Ureter (tissue), 1 donor: ENCODE measurements around the gene RAI14. TPM values are rescaled to one million over a fixed set of nuclear protein-coding genes. Genes with fewer than 3 reads are reported as not detected.

ENCODE experiments used
- DNase-seq: peaks from one replicate; pipeline ENCODE4 v3.0.0-alpha.2; 2020; ENCODE audit warnings: low spot score
- total RNA-seq: library from RNA; stranded (reverse); gene quantifications from one replicate; pipeline ENCODE4 v1.2.4, GENCODE V29; 2023
- donor health status: DM: yes; HTN: yes; CAD: no.

RAI14 gene
- total RNA-seq, 1 donor from 2014 or later: 55.0 TPM

DNA sequence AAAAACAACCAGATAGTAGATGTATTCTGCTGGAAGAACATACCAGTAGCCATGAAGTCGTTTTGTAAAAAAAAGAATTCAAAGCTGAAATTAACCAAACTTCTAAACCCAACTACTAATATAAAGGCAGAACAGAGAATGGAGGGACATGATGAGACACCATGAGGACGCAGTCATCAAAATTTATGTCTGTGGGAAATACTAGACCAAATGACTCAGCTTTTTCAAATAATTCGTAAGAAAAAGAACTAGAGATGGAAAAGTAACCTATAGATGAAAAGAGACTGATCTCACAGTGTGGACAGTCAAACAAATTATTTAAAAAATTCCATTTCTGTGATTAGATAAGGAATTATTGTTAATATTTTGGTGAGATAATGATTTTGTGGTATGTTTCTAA lies 193.1 kb downstream of the RAI14 start:
- DNase-seq: no peak

DNA sequence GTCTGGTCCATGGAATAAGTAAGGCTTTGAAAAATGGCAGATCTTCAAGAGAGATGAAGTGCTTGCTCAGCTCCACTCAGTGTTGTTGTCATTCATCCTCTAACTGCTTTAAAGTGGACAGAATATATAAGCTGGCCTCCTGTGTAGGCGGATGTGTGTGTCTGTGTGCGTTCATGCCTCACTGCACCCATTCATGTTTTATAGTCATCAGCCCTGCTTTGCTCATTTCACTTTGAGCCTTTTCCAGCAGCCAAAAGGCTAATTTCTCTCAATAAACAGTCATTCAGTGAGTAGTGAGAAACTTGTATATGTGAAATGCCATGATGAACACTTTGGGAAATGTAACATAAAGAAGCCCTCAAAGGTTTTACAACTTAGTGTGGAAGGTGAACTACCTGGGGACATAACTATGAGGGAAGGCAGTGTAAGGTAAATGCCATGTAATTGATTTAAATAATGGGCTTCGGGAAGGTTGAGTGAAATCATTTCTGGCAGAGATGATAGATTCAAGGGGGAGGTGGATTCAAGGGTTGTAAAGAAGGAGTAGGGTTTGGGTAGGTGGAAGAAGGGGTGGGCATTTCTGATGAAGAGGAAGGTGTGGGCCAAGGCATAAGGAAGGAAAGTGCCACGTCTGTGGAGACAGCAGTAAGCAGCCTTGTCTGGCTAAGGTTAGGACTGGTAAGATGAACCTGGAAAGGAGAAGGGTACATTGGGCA lies 198.5 kb downstream of the RAI14 start:
- DNase-seq: no peak

DNA sequence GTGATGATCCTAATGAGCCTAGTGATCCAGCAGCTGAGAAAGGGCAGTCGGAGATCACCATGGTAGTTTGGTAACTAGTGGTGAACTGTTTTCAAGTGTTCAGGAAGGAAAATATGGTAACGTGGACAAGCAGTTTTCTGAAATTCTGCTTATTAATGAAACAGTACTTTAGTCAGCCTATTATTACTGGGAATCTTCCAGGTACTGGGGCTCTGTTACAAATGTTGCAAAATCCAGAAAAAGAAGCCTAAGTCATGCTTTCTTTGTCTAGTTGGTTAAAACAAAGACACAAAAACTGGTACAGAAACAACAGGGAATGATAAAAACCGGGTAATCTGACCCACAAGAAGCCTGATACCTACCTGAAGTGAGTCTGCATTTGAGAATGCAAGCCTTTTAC lies 201.0 kb downstream of the RAI14 start:
- no peak for DNase-seq

DNA sequence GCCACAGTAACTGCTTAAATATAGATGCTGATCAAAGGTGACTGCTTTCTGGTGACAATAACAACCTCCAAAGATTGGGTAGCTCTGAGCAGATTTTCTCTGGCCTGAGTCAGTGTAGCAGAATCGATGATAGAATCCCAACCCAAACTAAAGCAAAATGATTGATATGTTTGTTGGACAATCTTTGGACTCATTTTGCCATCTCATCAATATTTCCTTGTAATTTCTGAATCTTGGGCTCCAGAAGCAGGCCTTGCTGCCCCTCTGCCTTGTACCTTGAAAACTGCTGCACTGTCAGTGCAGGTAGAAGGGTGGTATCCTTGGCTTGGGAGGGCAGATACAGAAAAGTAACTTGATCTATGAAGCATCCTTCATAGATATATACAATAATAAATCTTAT lies 201.8 kb downstream of the RAI14 start:
- no peak for DNase-seq

DNA sequence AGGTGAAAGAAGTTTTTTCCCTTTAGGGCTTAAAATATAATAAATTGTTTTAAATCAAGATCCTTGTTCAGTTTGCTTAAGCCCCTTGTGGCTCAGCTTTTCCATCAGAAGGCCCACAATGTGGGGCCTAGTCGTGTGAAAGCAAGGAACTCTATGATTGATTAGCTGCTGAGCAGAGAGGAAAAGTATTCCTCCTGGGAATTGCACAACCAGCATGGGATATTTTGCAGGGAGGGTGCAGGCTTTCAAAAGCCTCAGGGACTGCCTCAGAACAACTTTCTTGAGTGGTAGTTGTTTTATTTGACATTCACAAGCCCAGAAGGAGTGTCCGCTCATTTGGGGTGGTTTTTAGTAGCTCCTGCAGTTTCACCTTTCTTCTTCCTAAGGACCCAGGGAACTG lies 202.7 kb downstream of the RAI14 start:
- DNase-seq: no peak

DNA sequence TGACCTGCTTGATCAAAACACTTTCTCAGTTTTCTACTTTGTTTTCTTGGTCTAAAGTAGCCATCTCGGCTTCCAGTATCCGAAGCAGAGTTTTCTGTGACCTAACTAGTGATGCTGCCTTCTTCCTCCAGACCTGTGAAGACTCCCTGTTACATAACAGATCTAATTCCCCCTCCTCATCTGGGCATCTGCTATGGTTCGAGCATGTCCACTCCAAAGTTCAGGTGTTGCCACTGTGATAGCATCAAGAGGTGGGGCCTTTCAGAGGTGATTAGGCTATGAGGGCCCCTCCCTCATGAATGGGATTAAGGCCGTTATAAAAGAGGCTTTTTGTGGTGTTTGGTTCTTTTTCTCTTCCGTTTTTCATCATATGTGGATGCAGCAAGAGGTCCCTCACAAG lies 203.1 kb downstream of the RAI14 start:
- DNase-seq: no peak

DNA sequence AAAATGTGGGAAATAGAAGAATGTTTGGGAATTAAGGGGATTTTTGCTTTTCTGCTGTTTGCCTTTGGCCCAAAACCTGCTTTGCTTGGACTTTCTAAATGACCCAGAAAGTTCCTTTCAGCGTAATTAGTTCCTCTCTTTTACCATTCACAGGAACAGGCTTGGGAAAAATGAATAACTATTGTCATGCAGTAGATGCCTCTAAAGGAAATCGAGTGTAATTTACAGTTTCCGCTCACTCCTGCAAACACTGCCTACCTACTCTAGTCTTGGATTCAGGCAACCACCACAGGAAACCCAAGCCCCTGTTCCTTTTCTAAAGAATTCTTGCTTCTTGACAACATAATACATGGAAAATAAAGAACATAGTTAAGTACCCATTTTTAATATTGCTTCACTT lies 207.8 kb downstream of the RAI14 start:
- DNase-seq: no peak

DNA sequence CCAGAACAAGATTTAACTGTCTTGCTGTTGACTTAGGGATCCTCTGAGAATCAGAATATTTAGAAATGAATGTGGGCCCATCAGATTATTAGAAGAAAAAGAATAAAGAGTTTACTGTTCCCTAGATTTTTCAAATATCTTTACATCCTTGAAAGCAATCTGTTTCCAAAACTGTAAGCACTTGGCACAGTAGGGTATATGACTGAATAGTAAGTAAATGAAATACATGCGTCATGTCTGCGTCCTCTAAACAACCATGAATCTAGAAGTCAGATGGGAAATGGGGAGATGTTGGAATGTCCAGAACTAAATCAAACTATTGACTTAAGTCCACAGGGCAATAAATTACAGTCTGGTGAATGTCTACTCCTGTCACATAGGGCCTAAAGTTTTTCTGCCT lies 209.0 kb downstream of the RAI14 start:
- no peak for DNase-seq

DNA sequence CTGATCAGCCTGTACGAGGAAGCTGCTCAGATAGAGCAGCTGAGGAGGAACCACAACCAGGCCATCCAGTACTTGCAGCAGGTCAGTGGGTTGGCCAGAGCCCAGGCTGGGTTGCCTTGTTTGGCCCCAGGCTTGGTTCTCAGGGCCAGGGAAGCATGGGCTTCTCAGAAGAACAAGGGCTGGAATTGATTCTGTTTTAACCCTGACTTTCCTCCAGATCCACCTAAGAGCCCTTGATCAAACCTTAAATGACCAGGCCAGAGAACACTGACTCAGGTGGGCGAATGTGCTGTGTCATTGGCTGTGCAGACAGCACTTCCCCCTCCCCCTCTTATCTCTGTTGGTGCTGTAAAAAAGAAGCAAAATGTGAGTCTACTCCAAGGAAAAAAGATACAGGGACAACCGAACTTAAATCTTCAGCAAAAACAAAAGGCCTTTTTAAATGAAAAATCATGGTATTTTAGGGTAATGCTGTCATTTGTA lies 210.9 kb downstream of the RAI14 start:
- DNase-seq: peak; percentile 44

DNA sequence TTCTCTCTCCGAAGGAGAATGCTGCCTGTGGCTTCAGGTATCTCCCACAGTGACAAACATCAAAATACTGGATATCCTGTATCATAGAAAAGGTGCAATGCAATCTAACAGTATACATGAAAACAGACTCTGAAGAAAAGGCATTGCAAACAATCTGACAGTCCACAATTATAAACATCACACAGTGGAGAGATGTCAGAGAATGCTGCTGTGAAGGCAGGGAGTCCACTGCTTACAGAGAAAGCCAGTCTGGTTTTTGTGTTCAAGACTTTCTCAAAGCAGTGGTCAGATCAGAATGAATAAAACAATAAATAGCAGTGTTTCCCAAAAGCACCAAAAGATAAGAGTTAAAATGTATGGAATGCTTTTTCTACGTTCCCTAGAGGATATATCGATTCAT lies 211.5 kb downstream of the RAI14 start:
- DNase-seq: no peak

DNA sequence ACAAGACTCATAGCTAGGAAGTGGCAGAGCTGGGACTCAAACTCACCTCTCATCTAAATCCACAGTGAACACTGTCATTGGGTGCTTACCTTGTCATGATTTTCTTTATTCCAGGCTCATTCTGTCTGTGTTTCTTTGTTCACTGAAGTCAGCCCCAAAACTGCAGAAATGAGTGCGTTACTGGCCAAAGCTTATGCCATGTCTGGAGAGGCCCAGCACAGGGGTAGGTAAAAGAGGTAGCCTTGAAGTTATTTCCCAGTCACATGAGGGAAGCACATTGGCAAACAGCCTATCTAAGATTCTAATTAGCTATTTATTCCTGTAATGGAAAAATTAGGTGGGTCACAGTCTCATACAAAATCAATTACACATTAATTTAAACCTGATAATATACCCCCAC lies 212.7 kb downstream of the RAI14 start:
- no peak for DNase-seq

DNA sequence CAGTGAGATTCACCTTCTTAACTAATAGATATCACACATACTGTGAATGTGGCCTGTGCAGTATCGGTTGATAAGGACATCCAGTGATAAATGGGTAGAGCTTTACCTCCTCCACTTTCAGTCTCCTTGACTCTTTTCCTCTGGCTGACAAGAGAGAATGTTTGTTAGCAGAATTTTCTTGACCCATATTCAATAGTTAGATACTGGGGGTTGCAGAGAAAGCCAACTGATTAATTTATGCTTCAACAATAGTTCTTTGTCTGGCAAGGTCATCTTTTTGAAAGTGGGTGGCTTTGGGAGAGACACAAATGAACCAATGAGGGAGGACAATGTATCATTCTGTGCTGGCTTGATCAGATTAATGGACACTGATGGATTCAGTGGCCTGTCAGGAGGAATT lies 213.1 kb downstream of the RAI14 start:
- DNase-seq: no peak

DNA sequence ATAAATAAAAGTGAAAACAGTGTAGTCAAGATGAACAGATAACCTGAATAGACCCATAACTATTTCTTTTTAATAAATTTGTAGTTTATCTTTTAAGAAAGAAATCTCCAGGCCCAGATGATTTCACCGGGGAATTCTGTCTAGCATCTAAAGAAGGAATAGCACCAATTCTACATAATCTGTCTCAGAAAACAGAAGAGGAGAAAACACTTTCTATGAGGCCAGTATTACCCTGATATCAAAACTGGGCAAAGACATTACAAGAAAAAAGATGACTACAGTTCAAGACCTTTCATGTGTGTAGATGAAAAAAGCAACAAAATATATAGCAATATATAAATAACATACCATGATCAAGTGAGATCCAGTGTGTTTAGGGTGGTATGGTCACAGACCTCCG lies 214.3 kb downstream of the RAI14 start:
- DNase-seq: no peak

DNA sequence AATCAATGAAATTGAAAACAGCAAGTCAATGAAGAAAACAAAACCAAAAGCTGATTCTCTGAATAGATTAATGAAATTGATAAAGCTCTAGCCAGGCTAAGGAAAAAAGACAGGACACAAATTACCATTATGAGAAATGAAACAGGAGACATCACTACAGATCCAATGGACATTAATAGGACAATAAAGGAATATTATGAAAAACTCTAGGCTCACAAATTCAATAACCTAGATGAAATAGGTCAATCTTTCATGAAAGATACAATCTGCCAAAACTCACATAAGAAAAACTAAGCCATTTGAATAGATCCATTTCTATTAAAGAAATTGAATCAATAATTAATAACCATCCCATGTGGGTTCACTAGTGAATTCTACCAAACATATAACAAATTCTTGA lies 220.1 kb downstream of the RAI14 start:
- no peak for DNase-seq

DNA sequence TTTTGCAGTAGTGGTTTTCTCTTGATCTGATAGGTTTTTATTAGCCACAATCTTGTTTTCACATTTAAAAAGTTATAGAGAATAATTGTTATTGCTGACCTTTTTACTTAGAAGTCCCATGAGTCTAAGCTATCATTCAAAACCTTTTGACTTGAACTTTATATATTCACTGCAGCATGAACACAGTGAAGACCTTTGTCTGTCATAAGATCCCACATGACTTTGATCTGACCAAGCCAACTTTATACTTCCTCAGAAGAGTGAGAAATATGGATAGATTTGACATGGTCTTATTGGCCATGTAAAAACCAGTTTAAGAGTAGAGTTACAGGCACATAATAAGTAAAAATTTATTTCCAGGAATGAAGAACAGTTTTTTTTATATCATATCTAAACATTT lies 225.1 kb downstream of the RAI14 start:
- no peak for DNase-seq

Other genes with a start within 250 kb of the RAI14 start
- 2.8 TPM for gene TTC23L, start 182.8 kb downstream of the RAI14 start, total RNA-seq